SK-N-SH treated with all-trans-retinoic acid at 6 μM for 48 hours (cell line): ENCODE data around the gene DOCK2.
"Not testable (repeated sequence)": the region's sequence is repeated elsewhere in the genome, so short reads cannot be mapped to it uniquely, and the experiment has no call there.

Experiments used
- ATAC-seq: fragments of 200-7000 bp; cut with Tn5 transposase; 3 replicates; pipeline ENCODE4 v1.9.1; 2020; ENCODE audit warnings: mild to moderate bottlenecking, moderate library complexity
- ARNTL ChIP-seq: fragments of 450-650 bp; formaldehyde crosslinking; IDR thresholded peaks from 2 replicates; pipeline ENCODE4 v1.5.0; 2020; ENCODE audit warnings: low read depth, mild to moderate bottlenecking, moderate library complexity, borderline replicate concordance
- BACH2 ChIP-seq: fragments of 250-450 bp; sonication (Bioruptor Pico); IDR thresholded peaks from 2 replicates; pipeline ENCODE4 v1.9.0; 2021; ENCODE audit warnings: mild to moderate bottlenecking, borderline replicate concordance
- CREB5 ChIP-seq: fragments of 250-450 bp; sonication (Bioruptor Pico); IDR thresholded peaks from 2 replicates; pipeline ENCODE4 v1.5.1; 2020; ENCODE audit warnings: low read depth, mild to moderate bottlenecking, moderate library complexity
- CSDC2 ChIP-seq: fragments of 250-450 bp; sonication (Bioruptor Pico); IDR thresholded peaks from 2 replicates; pipeline ENCODE4 v1.5.0; 2020; ENCODE audit warnings: mild to moderate bottlenecking, moderate library complexity
- GLIS3 ChIP-seq: fragments of 250-450 bp; sonication (Bioruptor Pico); IDR thresholded peaks from 2 replicates; pipeline ENCODE4 v1.5.0; 2020; ENCODE audit warnings: mild to moderate bottlenecking, moderate library complexity
- ISL1 ChIP-seq: fragments of 250-450 bp; sonication (Bioruptor Pico); IDR thresholded peaks from 2 replicates; pipeline ENCODE4 v2.1.2; 2022; ENCODE audit warnings: mild to moderate bottlenecking, moderate library complexity
- OSR1 ChIP-seq: fragments of 250-450 bp; sonication (Bioruptor Pico); IDR thresholded peaks from 2 replicates; pipeline ENCODE4 v1.8.0; 2022; ENCODE audit warnings: moderate library complexity, mild to moderate bottlenecking, inconsistent platforms
- PPARA ChIP-seq: fragments of 250-450 bp; sonication (Bioruptor Pico); IDR thresholded peaks from 2 replicates; pipeline ENCODE4 v1.5.0; 2020; ENCODE audit warnings: mild to moderate bottlenecking, borderline replicate concordance
- RARB ChIP-seq: fragments of 250-450 bp; sonication (Bioruptor Pico); IDR thresholded peaks from 2 replicates; pipeline ENCODE4 v1.8.0; 2021; ENCODE audit warnings: mild to moderate bottlenecking, moderate library complexity
- TCF4 ChIP-seq: fragments of 250-450 bp; sonication (Bioruptor Pico); IDR thresholded peaks from 2 replicates; pipeline ENCODE4 v1.8.0; 2021; ENCODE audit warnings: mild to moderate bottlenecking, moderate library complexity, borderline replicate concordance
- TOX ChIP-seq: fragments of 250-450 bp; sonication (Bioruptor Pico); IDR thresholded peaks from 2 replicates; pipeline ENCODE4 v1.8.0; 2021; ENCODE audit warnings: mild to moderate bottlenecking, moderate library complexity, borderline replicate concordance
- ZC3H10 ChIP-seq: fragments of 250-450 bp; sonication (Bioruptor Pico); IDR thresholded peaks from 2 replicates; pipeline ENCODE4 v1.5.1; 2021; ENCODE audit warnings: mild to moderate bottlenecking, moderate library complexity
- ZFP3 ChIP-seq: fragments of 250-450 bp; sonication (Bioruptor Pico); IDR thresholded peaks from 2 replicates; pipeline ENCODE4 v1.5.0; 2020; ENCODE audit warnings: mild to moderate bottlenecking, moderate library complexity
- ZNF70 ChIP-seq: fragments of 450-650 bp; formaldehyde crosslinking; IDR thresholded peaks from 2 replicates; pipeline ENCODE4 v1.5.0; 2020; ENCODE audit warnings: mild to moderate bottlenecking, moderate library complexity
- ZNF8 ChIP-seq: fragments of 450-650 bp; formaldehyde crosslinking; IDR thresholded peaks from 2 replicates; pipeline ENCODE4 v1.5.0; 2020; ENCODE audit warnings: mild to moderate bottlenecking, moderate library complexity
- TF ChIP-seq, protein P1 (sequence below): fragments of 250-450 bp; sonication (Bioruptor Pico); IDR thresholded peaks from 2 replicates; pipeline ENCODE4 v1.8.0; 2020; ENCODE audit warnings: mild to moderate bottlenecking, moderate library complexity, borderline replicate concordance
- TF ChIP-seq, protein P2 (sequence below): fragments of 250-450 bp; sonication (Bioruptor Pico); IDR thresholded peaks from 2 replicates; pipeline ENCODE4 v1.5.1; 2021; ENCODE audit warnings: mild to moderate bottlenecking, moderate library complexity
- TF ChIP-seq, protein P3 (sequence below): fragments of 250-450 bp; sonication (Bioruptor Pico); IDR thresholded peaks from 2 replicates; pipeline ENCODE4 v1.5.0; 2020; ENCODE audit warnings: mild to moderate bottlenecking, moderate library complexity
- TF ChIP-seq, protein P4 (sequence below): fragments of 250-450 bp; sonication (Bioruptor Pico); IDR thresholded peaks from 2 replicates; pipeline ENCODE4 v1.8.0; 2021; ENCODE audit warnings: low read depth, mild to moderate bottlenecking, moderate library complexity, borderline replicate concordance

The DOCK2 gene

DNA sequence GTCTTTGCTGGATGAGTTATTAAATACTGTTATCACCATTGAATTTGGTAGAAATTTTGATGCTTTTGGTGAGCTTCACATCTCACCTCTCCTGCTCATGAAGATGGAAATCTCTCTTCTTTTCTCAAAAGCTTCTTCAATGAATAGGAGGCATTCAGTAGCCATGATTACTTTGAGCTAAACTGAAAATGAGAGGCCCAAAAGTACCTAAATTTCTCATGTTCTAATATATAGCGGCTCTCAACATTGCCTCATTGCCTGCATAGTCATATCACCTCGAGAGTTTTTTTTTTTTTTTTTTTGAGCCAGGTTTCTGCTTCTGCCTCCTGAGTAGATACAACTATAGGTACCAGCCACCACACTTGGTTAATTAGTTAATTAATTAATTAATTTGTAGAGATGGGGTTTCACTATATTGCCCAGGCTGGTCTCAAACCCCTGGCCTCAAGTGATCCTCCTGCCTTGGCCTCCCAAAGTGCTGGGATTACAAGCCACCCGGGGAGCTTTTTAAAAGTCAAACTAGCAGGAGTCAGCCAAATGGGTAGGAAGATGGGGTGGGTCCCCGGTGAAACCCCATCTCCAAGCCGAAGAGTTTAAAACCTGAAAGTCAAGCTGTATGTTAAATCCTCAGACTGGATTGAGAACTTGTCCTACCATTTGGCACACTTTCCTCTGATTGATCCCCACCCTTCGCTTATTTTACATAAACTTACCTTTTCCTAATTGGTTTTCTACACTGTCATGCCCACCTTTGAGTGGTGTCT is 169.0 kb downstream of the DOCK2 start:
- no peak for ATAC-seq
- TF ChIP-seq OSR1 (CRISPR knock-in tag): no peak
- no peak for TF ChIP-seq ZNF70 (CRISPR knock-in tag)
- TF ChIP-seq, protein P1, sequence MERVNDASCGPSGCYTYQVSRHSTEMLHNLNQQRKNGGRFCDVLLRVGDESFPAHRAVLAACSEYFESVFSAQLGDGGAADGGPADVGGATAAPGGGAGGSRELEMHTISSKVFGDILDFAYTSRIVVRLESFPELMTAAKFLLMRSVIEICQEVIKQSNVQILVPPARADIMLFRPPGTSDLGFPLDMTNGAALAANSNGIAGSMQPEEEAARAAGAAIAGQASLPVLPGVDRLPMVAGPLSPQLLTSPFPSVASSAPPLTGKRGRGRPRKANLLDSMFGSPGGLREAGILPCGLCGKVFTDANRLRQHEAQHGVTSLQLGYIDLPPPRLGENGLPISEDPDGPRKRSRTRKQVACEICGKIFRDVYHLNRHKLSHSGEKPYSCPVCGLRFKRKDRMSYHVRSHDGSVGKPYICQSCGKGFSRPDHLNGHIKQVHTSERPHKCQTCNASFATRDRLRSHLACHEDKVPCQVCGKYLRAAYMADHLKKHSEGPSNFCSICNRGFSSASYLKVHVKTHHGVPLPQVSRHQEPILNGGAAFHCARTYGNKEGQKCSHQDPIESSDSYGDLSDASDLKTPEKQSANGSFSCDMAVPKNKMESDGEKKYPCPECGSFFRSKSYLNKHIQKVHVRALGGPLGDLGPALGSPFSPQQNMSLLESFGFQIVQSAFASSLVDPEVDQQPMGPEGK: no peak
- no peak for TF ChIP-seq TCF4 (CRISPR knock-in tag)
- TF ChIP-seq, protein P2, sequence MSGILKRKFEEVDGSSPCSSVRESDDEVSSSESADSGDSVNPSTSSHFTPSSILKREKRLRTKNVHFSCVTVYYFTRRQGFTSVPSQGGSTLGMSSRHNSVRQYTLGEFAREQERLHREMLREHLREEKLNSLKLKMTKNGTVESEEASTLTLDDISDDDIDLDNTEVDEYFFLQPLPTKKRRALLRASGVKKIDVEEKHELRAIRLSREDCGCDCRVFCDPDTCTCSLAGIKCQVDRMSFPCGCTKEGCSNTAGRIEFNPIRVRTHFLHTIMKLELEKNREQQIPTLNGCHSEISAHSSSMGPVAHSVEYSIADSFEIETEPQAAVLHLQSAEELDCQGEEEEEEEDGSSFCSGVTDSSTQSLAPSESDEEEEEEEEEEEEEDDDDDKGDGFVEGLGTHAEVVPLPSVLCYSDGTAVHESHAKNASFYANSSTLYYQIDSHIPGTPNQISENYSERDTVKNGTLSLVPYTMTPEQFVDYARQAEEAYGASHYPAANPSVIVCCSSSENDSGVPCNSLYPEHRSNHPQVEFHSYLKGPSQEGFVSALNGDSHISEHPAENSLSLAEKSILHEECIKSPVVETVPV (CRISPR knock-in tag): no peak
- no peak for TF ChIP-seq ARNTL (CRISPR knock-in tag)
- no peak for TF ChIP-seq RARB (CRISPR knock-in tag)
- TF ChIP-seq CSDC2: no peak
- TF ChIP-seq, protein P3, sequence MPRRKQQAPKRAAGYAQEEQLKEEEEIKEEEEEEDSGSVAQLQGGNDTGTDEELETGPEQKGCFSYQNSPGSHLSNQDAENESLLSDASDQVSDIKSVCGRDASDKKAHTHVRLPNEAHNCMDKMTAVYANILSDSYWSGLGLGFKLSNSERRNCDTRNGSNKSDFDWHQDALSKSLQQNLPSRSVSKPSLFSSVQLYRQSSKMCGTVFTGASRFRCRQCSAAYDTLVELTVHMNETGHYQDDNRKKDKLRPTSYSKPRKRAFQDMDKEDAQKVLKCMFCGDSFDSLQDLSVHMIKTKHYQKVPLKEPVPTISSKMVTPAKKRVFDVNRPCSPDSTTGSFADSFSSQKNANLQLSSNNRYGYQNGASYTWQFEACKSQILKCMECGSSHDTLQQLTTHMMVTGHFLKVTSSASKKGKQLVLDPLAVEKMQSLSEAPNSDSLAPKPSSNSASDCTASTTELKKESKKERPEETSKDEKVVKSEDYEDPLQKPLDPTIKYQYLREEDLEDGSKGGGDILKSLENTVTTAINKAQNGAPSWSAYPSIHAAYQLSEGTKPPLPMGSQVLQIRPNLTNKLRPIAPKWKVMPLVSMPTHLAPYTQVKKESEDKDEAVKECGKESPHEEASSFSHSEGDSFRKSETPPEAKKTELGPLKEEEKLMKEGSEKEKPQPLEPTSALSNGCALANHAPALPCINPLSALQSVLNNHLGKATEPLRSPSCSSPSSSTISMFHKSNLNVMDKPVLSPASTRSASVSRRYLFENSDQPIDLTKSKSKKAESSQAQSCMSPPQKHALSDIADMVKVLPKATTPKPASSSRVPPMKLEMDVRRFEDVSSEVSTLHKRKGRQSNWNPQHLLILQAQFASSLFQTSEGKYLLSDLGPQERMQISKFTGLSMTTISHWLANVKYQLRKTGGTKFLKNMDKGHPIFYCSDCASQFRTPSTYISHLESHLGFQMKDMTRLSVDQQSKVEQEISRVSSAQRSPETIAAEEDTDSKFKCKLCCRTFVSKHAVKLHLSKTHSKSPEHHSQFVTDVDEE (CRISPR knock-in tag): no peak

- TF ChIP-seq ZNF70 (CRISPR knock-in tag) (no peak), CSDC2 (no peak), GLIS3 (CRISPR knock-in tag) (no peak), OSR1 (CRISPR knock-in tag) (no peak), TCF4 (CRISPR knock-in tag) (no peak), PPARA (CRISPR knock-in tag) (no peak), RARB (CRISPR knock-in tag) (no peak), ZC3H10 (no peak), BACH2 (CRISPR knock-in tag) (no peak), CREB5 (no peak)
- no peak for ATAC-seq
Observed at GRCh38 chr5:169808118-169808581, 171.1 kb downstream of the DOCK2 start.

- not testable (repeated sequence) for ATAC-seq
Observed at GRCh38 chr5:169808880-169809279, 171.8 kb downstream of the DOCK2 start.

GRCh38 chr5:169809281-169809680 is 172.2 kb downstream of the DOCK2 start:
- ATAC-seq: no peak

More at GRCh38 chr5:169809281-169809680, 172.2 kb downstream of the DOCK2 start:
- TF ChIP-seq, protein P3 (CRISPR knock-in tag): no peak
- TF ChIP-seq CREB5 (no peak), ZNF8 (CRISPR knock-in tag) (no peak), TCF4 (CRISPR knock-in tag) (no peak), BACH2 (CRISPR knock-in tag) (no peak), OSR1 (CRISPR knock-in tag) (no peak), ZFP3 (CRISPR knock-in tag) (no peak), ISL1 (CRISPR knock-in tag) (no peak), ARNTL (CRISPR knock-in tag) (no peak), TOX (CRISPR knock-in tag) (no peak)
- TF ChIP-seq, protein P4, sequence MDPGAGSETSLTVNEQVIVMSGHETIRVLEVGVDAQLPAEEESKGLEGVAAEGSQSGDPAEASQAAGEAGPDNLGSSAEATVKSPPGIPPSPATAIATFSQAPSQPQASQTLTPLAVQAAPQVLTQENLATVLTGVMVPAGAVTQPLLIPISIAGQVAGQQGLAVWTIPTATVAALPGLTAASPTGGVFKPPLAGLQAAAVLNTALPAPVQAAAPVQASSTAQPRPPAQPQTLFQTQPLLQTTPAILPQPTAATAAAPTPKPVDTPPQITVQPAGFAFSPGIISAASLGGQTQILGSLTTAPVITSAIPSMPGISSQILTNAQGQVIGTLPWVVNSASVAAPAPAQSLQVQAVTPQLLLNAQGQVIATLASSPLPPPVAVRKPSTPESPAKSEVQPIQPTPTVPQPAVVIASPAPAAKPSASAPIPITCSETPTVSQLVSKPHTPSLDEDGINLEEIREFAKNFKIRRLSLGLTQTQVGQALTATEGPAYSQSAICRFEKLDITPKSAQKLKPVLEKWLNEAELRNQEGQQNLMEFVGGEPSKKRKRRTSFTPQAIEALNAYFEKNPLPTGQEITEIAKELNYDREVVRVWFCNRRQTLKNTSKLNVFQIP: no peak
- TF ChIP-seq, protein P2 (CRISPR knock-in tag): no peak
